Body of pancreas (tissue), 4 donors: ENCODE results near the gene MLH1.

Experiments used
- CTCF ChIP-seq, 7 experiments: fragments of 450-650 bp in 4 of 7; fragments of 200-600 bp in 3 of 7; sonication (generic) in 3 of 7; IDR thresholded peaks; one replicate each; pipeline ENCODE4 v1.5.1; 2016 to 2019; ENCODE audit warnings: antibody characterized with exemption in 7 of 7
- POLR2A ChIP-seq, 3 donors: fragments of 450-650 bp; IDR thresholded peaks; one replicate each; pipeline ENCODE4 v1.6.1; 2016; ENCODE audit warnings: antibody characterized with exemption in 3 of 3, mild to moderate bottlenecking in 2 of 3

GRCh38 chr3:37096288-37096687 is 103.0 kb downstream of the MLH1 start:
- TF ChIP-seq CTCF (IDR thresholded peaks at IDR 0.05) (no peak), POLR2A (IDR thresholded peaks at IDR 0.05) (no peak)
